HCT116 (cell line): ENCODE results near the gene PPM1E. TPM values are rescaled to one million over a fixed set of nuclear protein-coding genes. Genes with fewer than 3 reads are reported as not detected.

Experiments
- ATAC-seq: fragments of 200-7000 bp; cut with Tn5 transposase; 2 replicates; pipeline ENCODE4 v1.9.1; 2020; ENCODE audit warnings: mild to moderate bottlenecking, moderate library complexity
- BruUV-seq: library from RNA; stranded (reverse); fragments of 400-500 nt; replicated peaks from 2 replicates; lab custom pipeline; 2021; lab: Mats Ljungman, UMichigan
- CTCF ChIA-PET: fragments of 300-600 bp; sonication (Branson Sonifier 250); formaldehyde crosslinking; loops from one replicate; lab custom pipeline; 2021; ENCODE audit warnings: antibody characterized with exemption; lab: Charles Lee
- POLR2A ChIA-PET: fragments of 300-600, 350-600 bp; sonication (Branson Sonifier 250); formaldehyde crosslinking; loops from one replicate; lab custom pipeline; 2021; ENCODE audit warnings: antibody characterized with exemption; lab: Charles Lee
- RAD21 ChIA-PET, 2 experiments: fragments of 300-600 bp; sonication (Branson Sonifier 250); formaldehyde crosslinking; loops; one replicate each; lab custom pipeline; 2023; ENCODE audit warnings: low total read pairs in 2 of 2; ENCODE audit not compliant: uncharacterized antibody in 2 of 2, unreplicated experiment in 2 of 2, low non-redundant PET in 1 of 2; lab: Charles Lee
- DNase-seq: peaks from one replicate; pipeline ENCODE4 v3.0.0-alpha.2; 2010; ENCODE audit warnings: low read depth, low spot score
- H2AFZ ChIP-seq: fragments of 200-600 bp; shearing (Covaris generic), sonication (generic); 2 replicates; pipeline ENCODE4 v1.6.1; 2017; ENCODE audit warnings: low read depth, mixed run types, mixed read lengths, antibody characterized with exemption, low read length; ENCODE audit not compliant: poor library complexity, severe bottlenecking
- H3K27ac ChIP-seq: 2 replicates; pipeline ENCODE4 v1.5.1; 2012; ENCODE audit warnings: low read depth, low read length
- H3K27me3 ChIP-seq: fragments of 200-600 bp; sonication (generic); 2 replicates; pipeline ENCODE4 v1.6.1; 2016; ENCODE audit warnings: mixed run types, low read length, mixed read lengths; ENCODE audit not compliant: insufficient read depth
- H3K36me3 ChIP-seq, 2 experiments: fragments of 200-500 bp in 1 of 2; fragments of 200-600 bp in 1 of 2; sonication (Bioruptor generic) in 1 of 2; sonication (generic) in 1 of 2; 2 replicates each; pipeline versions ENCODE4 v1.5.1 to v1.6.1; 2014 to 2016; ENCODE audit warnings: low read length in 2 of 2, inconsistent platforms in 1 of 2, mixed read lengths in 1 of 2, mixed run types in 1 of 2; ENCODE audit not compliant: insufficient read depth in 2 of 2, control insufficient read depth in 1 of 2
- H3K4me1 ChIP-seq, 2 experiments: fragments of 200-600 bp in 1 of 2; sonication (generic) in 1 of 2; 2 replicates each; pipeline versions ENCODE4 v1.5.1 to v1.6.1; 2012 to 2017; ENCODE audit warnings: low read length in 2 of 2, inconsistent platforms in 1 of 2, mild to moderate bottlenecking in 1 of 2, mixed read lengths in 1 of 2, mixed run types in 1 of 2, moderate library complexity in 1 of 2; ENCODE audit not compliant: insufficient read depth in 2 of 2, control insufficient read depth in 1 of 2
- H3K4me2 ChIP-seq: fragments of 200-600 bp; sonication (generic); 2 replicates; pipeline ENCODE4 v1.6.1; 2017; ENCODE audit warnings: mixed run types, low read length, mixed read lengths
- H3K4me3 ChIP-seq, 2 experiments: fragments of 200-600 bp in 1 of 2; sonication (generic) in 1 of 2; replicated peaks in 1 of 2; 2 replicates each; pipeline ENCODE4 v1.5.1; 2011 to 2016; ENCODE audit warnings: low read length in 2 of 2, control low read depth in 1 of 2, low read depth in 1 of 2, mild to moderate bottlenecking in 1 of 2, mixed read lengths in 1 of 2, mixed run types in 1 of 2
- H3K79me2 ChIP-seq: fragments of 200-600 bp; sonication (generic); 2 replicates; pipeline ENCODE4 v1.6.1; 2017; ENCODE audit warnings: mild to moderate bottlenecking, mixed run types, low read length, moderate library complexity, mixed read lengths; ENCODE audit not compliant: insufficient read depth
- H3K9ac ChIP-seq: fragments of 200-600 bp; sonication (generic); 2 replicates; pipeline ENCODE4 v1.6.1; 2016; ENCODE audit warnings: low read length, mixed read lengths
- H3K9me2 ChIP-seq: fragments of 200-600 bp; sonication (generic), shearing (Covaris generic); 2 replicates; pipeline ENCODE4 v1.6.1; 2017; ENCODE audit warnings: mixed run types, mild to moderate bottlenecking, moderate library complexity; ENCODE audit not compliant: insufficient read depth
- H3K9me3 ChIP-seq, 2 experiments: fragments of 200-500 bp in 1 of 2; fragments of 200-600 bp in 1 of 2; sonication (Bioruptor generic) in 1 of 2; sonication (generic) in 1 of 2; 2 replicates each; pipeline ENCODE4 v1.6.1; 2014 to 2017; ENCODE audit warnings: low read length in 2 of 2, mixed read lengths in 2 of 2, inconsistent platforms in 1 of 2, low read depth in 1 of 2, mild to moderate bottlenecking in 1 of 2, mixed run types in 1 of 2, moderate library complexity in 1 of 2; ENCODE audit not compliant: control insufficient read depth in 1 of 2, insufficient read depth in 1 of 2
- H4K20me1 ChIP-seq: fragments of 200-600 bp; sonication (generic), shearing (Covaris generic); 2 replicates; pipeline ENCODE4 v1.6.1; 2017; ENCODE audit warnings: mixed run types, mild to moderate bottlenecking, moderate library complexity; ENCODE audit not compliant: insufficient read depth
- CEBPB ChIP-seq: IDR thresholded peaks from 2 replicates; pipeline ENCODE4 v1.6.1; 2012; ENCODE audit warnings: low read depth
- FOSL1 ChIP-seq: IDR thresholded peaks from 2 replicates; pipeline ENCODE4 v1.6.1; 2012; ENCODE audit warnings: low read depth
- REST ChIP-seq: IDR thresholded peaks from 2 replicates; pipeline ENCODE4 v1.6.1; 2012; ENCODE audit warnings: low read depth
- SIN3A ChIP-seq: IDR thresholded peaks from 2 replicates; pipeline ENCODE4 v1.6.1; 2012; ENCODE audit warnings: low read depth
- ZBTB33 ChIP-seq: IDR thresholded peaks from 2 replicates; pipeline ENCODE4 v1.6.1; 2011; ENCODE audit warnings: mild to moderate bottlenecking, low read length, moderate library complexity; ENCODE audit not compliant: insufficient replicate concordance; ENCODE audit errors: extremely low read depth
- intact Hi-C: fragments of 100-400 bp; cut with micrococcal nuclease; formaldehyde crosslinking; loops from 2 replicates; pipeline ENCODE4 v1.10.0; 2022
- total RNA-seq: library from RNA; stranded (reverse); gene quantifications from one replicate; pipeline ENCODE4 v1.2.1, GENCODE V29; 2021; ENCODE audit not compliant: unreplicated experiment

PPM1E gene
- total RNA-seq, 1 experiment from 2014 or later, result 0.02 TPM

- H3K36me3 ChIP-seq, result no peaks in the 10 kb centered on the region
- ATAC-seq (no peak), DNase-seq (no peak)
- H2AFZ ChIP-seq, result no peak overlapping the region
- H3K27me3 ChIP-seq, result no peaks in the 10 kb centered on the region
- POLR2A ChIA-PET, result no interaction called here
- intact Hi-C loops, result no loop called here
- RAD21 ChIA-PET, result no interaction called here
- no peaks in the 10 kb centered on the region for H3K79me2 ChIP-seq
- H4K20me1 ChIP-seq, result no peaks in the 10 kb centered on the region
- H3K27ac ChIP-seq, result no peak overlapping the region
- TF ChIP-seq FOSL1, result no peak
- no peak for TF ChIP-seq REST
- TF ChIP-seq SIN3A, result no peak
- TF ChIP-seq CEBPB, result no peak
- no peak for TF ChIP-seq ZBTB33
- H3K4me1 ChIP-seq, result no peaks in the 10 kb centered on the region
- no peak overlapping the region for H3K4me2 ChIP-seq
- H3K9me3 ChIP-seq, result no peaks in the 10 kb centered on the region
- no peak overlapping the region for H3K9ac ChIP-seq
- H3K4me3 ChIP-seq, result no peak overlapping the region
- H3K9me2 ChIP-seq, result no peaks in the 10 kb centered on the region
- no TSS peak for BruUV-seq
- CTCF ChIA-PET, result no interaction called here
Measured at GRCh38 chr17:58873926-58874325, 118.3 kb downstream of the PPM1E start.
